Activated T-helper 2 cell treated with anti-CD3 and anti-CD28 coated beads, Interferon-gamma antibody, Interleukin-2, Interleukin-4, amounts not matched to agents 10 μg/mL and 5 μg/mL and 100 μg/mL, durations not matched to agents 14 hours and 24 hours and 36 hours (primary cell): ENCODE measurements around the gene FBXO48. TPM values are rescaled to one million over a fixed set of nuclear protein-coding genes. Genes with fewer than 3 reads are reported as not detected.
A peak's percentile ranks its signal among the peaks of the same experiment; 100 is the strongest.
"Not testable (repeated sequence)": the region's sequence is repeated elsewhere in the genome, so short reads cannot be mapped to it uniquely, and the experiment has no call there.

Experiments
- DNase-seq: peaks from one replicate; pipeline ENCODE4 v3.0.0; 2021; ENCODE audit warnings: low spot score
- H3K27ac Mint-ChIP-seq: one replicate; pipeline ENCODE4 v1.8.0; 2021; ENCODE audit warnings: mixed read lengths
- H3K27me3 Mint-ChIP-seq: one replicate; pipeline ENCODE4 v1.8.0; 2021; ENCODE audit warnings: low read depth, mixed read lengths
- H3K36me3 Mint-ChIP-seq: one replicate; pipeline ENCODE4 v1.8.0; 2021; ENCODE audit warnings: low read depth, mixed read lengths
- H3K4me1 Mint-ChIP-seq: one replicate; pipeline ENCODE4 v1.8.0; 2021; ENCODE audit warnings: low read depth, mixed read lengths
- H3K4me3 Mint-ChIP-seq: one replicate; pipeline ENCODE4 v1.8.0; 2021; ENCODE audit warnings: low read depth, mild to moderate bottlenecking, moderate library complexity, mixed read lengths
- H3K9me3 Mint-ChIP-seq: one replicate; pipeline ENCODE4 v1.8.0; 2021; ENCODE audit warnings: mixed read lengths
- intact Hi-C: fragments of 100-400 bp; cut with micrococcal nuclease; formaldehyde crosslinking; loops from one replicate; pipeline ENCODE4 v1.15.1; 2023
- total RNA-seq: library from RNA; stranded (reverse); gene quantifications from 2 replicates; pipeline ENCODE4 v1.2.3, GENCODE V29; 2022

FBXO48 gene
- total RNA-seq, 1 donor from 2014 or later: 1.3 TPM

- DNase-seq, H3K9me3 Mint-ChIP-seq, H3K27ac Mint-ChIP-seq, H3K36me3 Mint-ChIP-seq, H3K27me3 Mint-ChIP-seq, H3K4me3 Mint-ChIP-seq: not testable (repeated sequence)
- H3K4me1 Mint-ChIP-seq: peaks cover 11% of the 10 kb centered on the region
- intact Hi-C loops: loop anchor here (5.0 kb wide), 1 partner anchor 264 kb away; no protein-coding TSS in a partner anchor
These were observed 21.5 kb upstream of the FBXO48 start for GRCh38 chr2:68488605-68489004.

GRCh38 chr2:68487773-68488355 is 20.8 kb upstream of the FBXO48 start:
- no peaks in the 10 kb centered on the region for H3K27me3 Mint-ChIP-seq
- H3K36me3 Mint-ChIP-seq: no peaks in the 10 kb centered on the region
- no peak overlapping the region for H3K27ac Mint-ChIP-seq
- no peaks in the 10 kb centered on the region for H3K9me3 Mint-ChIP-seq
- DNase-seq: no peak
- H3K4me3 Mint-ChIP-seq: no peak overlapping the region
- intact Hi-C loops: loop anchor here (1.0 to 5.0 kb wide), 2 partner anchors 264 to 437 kb away; no protein-coding TSS in a partner anchor
- H3K4me1 Mint-ChIP-seq: peaks cover 11% of the 10 kb centered on the region

GRCh38 chr2:68483011-68483410 is 15.9 kb upstream of the FBXO48 start:
- H3K9me3 Mint-ChIP-seq: no peaks in the 10 kb centered on the region
- intact Hi-C loops: no loop called here
- H3K27ac Mint-ChIP-seq: no peak overlapping the region
- H3K4me1 Mint-ChIP-seq: peaks cover 10% of the 10 kb centered on the region
- H3K4me3 Mint-ChIP-seq: no peak overlapping the region
- H3K36me3 Mint-ChIP-seq: no peaks in the 10 kb centered on the region
- no peak for DNase-seq
- peaks cover 3% of the 10 kb centered on the region for H3K27me3 Mint-ChIP-seq

DNA sequence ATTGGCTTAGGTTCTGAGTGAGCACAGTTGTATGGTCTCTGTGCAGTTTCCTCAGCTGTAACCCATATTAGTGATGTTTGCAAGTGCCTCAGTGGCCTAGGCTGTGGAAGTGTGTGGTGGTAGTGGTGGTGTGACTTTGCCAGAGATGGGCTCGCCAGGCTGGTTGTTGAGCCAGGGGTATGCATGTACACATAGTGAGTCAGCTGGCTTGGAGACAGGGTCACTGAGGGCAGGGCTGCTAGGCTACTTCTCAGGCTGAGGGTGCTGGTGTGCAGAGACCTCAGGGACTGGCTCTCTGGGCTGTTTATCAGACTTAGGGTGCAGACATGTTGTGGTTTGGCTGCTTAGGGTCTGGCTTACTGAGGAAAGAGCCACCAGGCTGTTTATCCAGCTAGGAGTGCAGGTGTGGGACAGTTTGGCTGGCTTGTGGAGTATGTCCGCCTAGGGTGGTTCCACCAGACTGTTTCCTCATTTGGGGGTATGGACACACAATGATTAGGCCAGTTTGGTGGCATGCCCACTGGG is 15.3 kb upstream of the FBXO48 start:
- peaks cover 7% of the 10 kb centered on the region for H3K4me1 Mint-ChIP-seq
- no peak overlapping the region for H3K27ac Mint-ChIP-seq
- H3K36me3 Mint-ChIP-seq: no peaks in the 10 kb centered on the region
- peaks cover 3% of the 10 kb centered on the region for H3K27me3 Mint-ChIP-seq
- intact Hi-C loops: no loop called here
- no peak overlapping the region for H3K4me3 Mint-ChIP-seq
- H3K9me3 Mint-ChIP-seq: no peaks in the 10 kb centered on the region
- DNase-seq: no peak

DNA sequence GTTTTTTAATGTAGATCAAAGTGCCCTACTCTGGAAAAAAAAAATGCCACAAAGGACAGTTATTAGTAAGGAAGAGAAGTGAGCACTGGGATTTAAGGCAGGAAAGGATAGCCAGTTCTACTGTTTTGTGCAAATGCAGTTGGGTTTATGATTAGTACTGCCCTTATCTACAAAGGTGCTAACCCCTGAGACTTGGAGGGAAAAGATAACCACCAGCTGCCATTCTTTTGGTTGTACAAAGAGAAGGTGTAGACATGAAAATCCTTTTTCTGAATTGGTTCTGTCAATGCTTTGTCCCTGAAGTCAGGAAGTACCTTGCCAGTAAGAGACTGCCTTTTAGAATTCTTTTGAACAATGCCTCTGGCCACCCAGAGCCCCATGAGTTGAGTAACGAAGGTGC is 11.6 kb upstream of the FBXO48 start:
- H3K9me3 Mint-ChIP-seq: no peaks in the 10 kb centered on the region
- H3K4me3 Mint-ChIP-seq: no peak overlapping the region
- H3K27me3 Mint-ChIP-seq: peaks cover 3% of the 10 kb centered on the region
- H3K27ac Mint-ChIP-seq: no peak overlapping the region
- peaks cover 7% of the 10 kb centered on the region for H3K4me1 Mint-ChIP-seq
- intact Hi-C loops: no loop called here
- DNase-seq: no peak
- no peaks in the 10 kb centered on the region for H3K36me3 Mint-ChIP-seq

GRCh38 chr2:68476454-68476853 is 9.4 kb upstream of the FBXO48 start:
- Mint-ChIP-seq H3K9me3 (no peaks in the 10 kb centered on the region), H3K27me3 (peaks cover 3% of the 10 kb centered on the region), H3K27ac (no peak overlapping the region), H3K4me3 (no peak overlapping the region), H3K36me3 (no peaks in the 10 kb centered on the region), H3K4me1 (peaks cover 22% of the 10 kb centered on the region)
- intact Hi-C loops: no loop called here
- DNase-seq: no peak

GRCh38 chr2:68475576-68475975 is 8.5 kb upstream of the FBXO48 start:
- DNase-seq: no peak
- Mint-ChIP-seq H3K27ac (no peak overlapping the region), H3K9me3 (no peaks in the 10 kb centered on the region), H3K4me1 (peaks cover 25% of the 10 kb centered on the region), H3K36me3 (no peaks in the 10 kb centered on the region), H3K4me3 (no peak overlapping the region), H3K27me3 (no peaks in the 10 kb centered on the region)
- intact Hi-C loops: no loop called here

DNA sequence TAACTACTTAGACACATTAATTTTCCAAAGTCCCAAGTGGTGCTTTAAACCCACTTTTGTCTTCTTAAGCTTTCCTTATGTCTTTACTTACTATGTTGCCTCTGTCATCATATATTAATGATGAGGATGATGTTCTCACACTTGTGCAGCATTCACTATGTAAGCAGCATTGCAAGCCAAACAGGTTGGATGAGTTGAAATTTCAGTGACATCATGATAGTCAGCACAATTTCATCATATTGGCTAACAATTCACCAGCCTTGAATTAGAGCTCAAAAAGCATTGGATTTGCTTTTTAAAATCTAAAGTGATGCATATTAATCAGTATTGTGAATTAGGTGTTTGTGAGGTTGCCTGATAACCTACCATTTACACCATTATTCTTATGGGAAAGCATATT is 8.0 kb upstream of the FBXO48 start:
- intact Hi-C loops: no loop called here
- Mint-ChIP-seq H3K4me3 (no peak overlapping the region), H3K4me1 (peaks cover 26% of the 10 kb centered on the region), H3K27me3 (no peaks in the 10 kb centered on the region), H3K27ac (no peak overlapping the region), H3K9me3 (no peaks in the 10 kb centered on the region), H3K36me3 (no peaks in the 10 kb centered on the region)
- no peak for DNase-seq

DNA sequence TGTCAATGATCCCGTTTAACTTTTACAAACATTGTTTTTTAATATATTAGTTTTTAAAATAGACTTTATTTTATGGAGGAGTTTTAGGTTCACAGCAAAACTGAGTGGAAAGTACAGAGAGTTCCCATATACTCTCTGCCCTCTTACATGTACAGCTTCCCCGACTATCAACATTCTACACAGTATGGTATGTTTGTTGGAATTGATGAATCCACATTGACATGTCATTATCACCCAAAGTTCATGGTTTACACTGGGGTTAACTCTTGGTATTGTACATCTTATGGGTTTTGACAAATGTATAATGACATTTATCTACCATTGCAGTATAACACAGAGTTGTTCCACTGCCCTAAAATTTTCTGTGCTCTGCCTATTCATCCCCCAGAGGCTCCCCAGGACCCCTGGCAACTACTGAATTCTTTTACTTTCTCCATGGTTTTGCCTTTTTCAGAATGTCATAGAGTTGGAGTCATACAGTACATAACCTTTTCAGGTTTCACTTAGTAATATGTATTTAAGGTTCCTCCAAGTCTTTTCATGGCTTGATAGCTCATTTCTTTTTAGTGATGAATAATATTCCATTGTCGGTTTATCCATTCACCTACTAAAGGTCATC is 5.8 kb upstream of the FBXO48 start:
- no peaks in the 10 kb centered on the region for H3K36me3 Mint-ChIP-seq
- H3K27ac Mint-ChIP-seq: peak overlapping the region; percentile 59
- peaks cover 34% of the 10 kb centered on the region for H3K4me1 Mint-ChIP-seq
- no peaks in the 10 kb centered on the region for H3K27me3 Mint-ChIP-seq
- H3K9me3 Mint-ChIP-seq: no peaks in the 10 kb centered on the region
- DNase-seq: no peak
- no peak overlapping the region for H3K4me3 Mint-ChIP-seq
- intact Hi-C loops: no loop called here

DNA sequence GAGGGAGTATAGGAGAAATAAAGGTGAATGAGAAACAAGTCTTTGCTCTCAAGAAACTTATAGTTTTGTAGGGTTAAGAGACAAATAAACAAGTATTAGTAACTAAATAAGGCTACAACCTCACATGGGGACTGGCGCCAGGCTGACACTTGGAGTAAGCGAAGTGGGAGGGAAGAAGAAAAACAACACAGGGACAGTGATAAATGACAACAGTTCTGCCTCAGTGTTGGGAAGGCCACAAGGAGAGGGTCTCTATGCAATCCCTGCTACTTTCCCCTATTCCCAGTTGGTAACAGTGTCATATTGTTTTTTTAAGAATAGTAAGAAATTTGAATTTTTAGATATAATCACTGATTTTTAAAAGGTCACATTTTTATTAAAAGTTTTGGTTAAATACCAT is 4.3 kb upstream of the FBXO48 start:
- Mint-ChIP-seq H3K9me3 (no peaks in the 10 kb centered on the region), H3K4me1 (peaks cover 37% of the 10 kb centered on the region), H3K4me3 (no peak overlapping the region), H3K27me3 (no peaks in the 10 kb centered on the region), H3K27ac (no peak overlapping the region), H3K36me3 (no peaks in the 10 kb centered on the region)
- no peak for DNase-seq
- intact Hi-C loops: no loop called here

GRCh38 chr2:68469935-68470334 is 2.8 kb upstream of the FBXO48 start:
- no peak for DNase-seq
- Mint-ChIP-seq H3K9me3 (no peaks in the 10 kb centered on the region), H3K27me3 (no peaks in the 10 kb centered on the region), H3K36me3 (no peaks in the 10 kb centered on the region), H3K4me1 (peaks cover 49% of the 10 kb centered on the region), H3K4me3 (no peak overlapping the region), H3K27ac (no peak overlapping the region)
- intact Hi-C loops: loop anchor here (5.0 to 10.0 kb wide), 3 partner anchors 545 to 917 kb away; partner anchors contain the start of genes ANTXR1 and GFPT1

- Mint-ChIP-seq H3K4me3 (peak overlapping the region; percentile 57), H3K27ac (no peak overlapping the region), H3K36me3 (no peaks in the 10 kb centered on the region), H3K27me3 (no peaks in the 10 kb centered on the region), H3K9me3 (no peaks in the 10 kb centered on the region), H3K4me1 (peaks cover 58% of the 10 kb centered on the region)
- DNase-seq: no peak
- intact Hi-C loops: loop anchor here (5.0 to 10.0 kb wide), 3 partner anchors 546 to 918 kb away; partner anchors contain the start of genes ANTXR1 and GFPT1
These were observed 1.7 kb upstream of the FBXO48 start for GRCh38 chr2:68468801-68469200.

DNA sequence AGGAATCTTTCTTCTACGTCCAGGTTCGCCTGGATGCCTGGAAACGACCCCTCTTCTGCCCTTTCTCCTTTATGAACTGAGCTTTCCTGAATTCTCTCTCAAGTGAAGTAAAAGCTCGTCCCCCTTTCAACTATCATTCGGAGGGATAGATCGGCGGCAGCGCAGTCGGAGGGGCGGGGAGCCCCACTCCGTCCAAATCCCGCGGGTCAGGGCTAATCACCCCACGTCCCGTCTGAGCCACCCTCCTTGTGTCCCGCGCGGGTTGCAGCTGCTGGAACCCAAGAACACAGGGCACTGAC is 367 bp downstream of the FBXO48 start:
- Mint-ChIP-seq H3K4me3 (peak overlapping the region; percentile 95), H3K4me1 (peaks cover 45% of the 10 kb centered on the region), H3K27me3 (no peaks in the 10 kb centered on the region), H3K27ac (peak overlapping the region; percentile 94), H3K36me3 (no peaks in the 10 kb centered on the region), H3K9me3 (no peaks in the 10 kb centered on the region)
- no peak for DNase-seq
- intact Hi-C loops: loop anchor here (1.0 to 10.0 kb wide), 12 partner anchors 25 to 921 kb away; partner anchors contain the start of genes ANTXR1, GFPT1, PNO1 and PPP3R1
